ENCODE measurements around the gene ECT2L.

ECT2L gene

DNA sequence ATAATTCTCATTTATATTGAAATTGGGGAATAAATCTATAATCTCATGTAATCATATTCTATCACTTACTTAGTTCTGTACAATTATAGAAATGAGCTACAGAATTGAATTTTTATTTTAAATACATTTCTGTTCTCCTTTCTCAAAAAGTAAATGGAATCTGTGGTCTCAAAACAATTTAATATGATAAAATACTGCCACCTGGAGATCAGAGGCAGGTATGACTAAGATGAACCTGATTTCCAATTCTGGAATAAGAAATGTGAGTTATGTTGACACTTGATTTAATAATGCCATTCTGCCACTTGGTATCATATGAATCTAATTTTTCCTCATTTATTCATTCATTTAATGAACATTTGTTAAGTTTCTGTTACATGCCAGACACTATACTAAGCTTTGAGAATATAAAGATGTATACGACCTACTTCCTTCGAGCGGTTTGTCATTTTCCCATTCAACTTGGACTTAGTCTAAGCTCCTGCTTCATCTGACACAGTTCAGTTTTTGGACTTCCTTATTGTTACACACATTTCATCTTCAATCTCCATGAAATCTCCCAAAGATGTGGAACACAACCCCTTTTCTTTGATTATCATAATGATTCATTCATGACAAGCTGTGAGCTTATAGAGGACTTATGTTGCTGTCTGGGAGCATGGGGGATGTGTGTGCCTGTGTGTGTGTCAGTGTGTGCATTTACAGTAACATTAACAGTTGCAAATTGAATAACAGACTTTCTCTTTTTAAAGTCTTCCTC, 29.8 kb upstream of the ECT2L start:
- Histone ChIP-seq H3K9me3 (ENCODE audit: insufficient read depth, low read length) (no peaks in the 10 kb centered on the region), H3K4me2 (ENCODE audit: low read depth, low read length, poor library complexity, severe bottlenecking) (no peak overlapping the region), H4K20me1 (ENCODE audit: low read depth, low read length) (no peaks in the 10 kb centered on the region), H3K9ac (ENCODE audit: low read length) (no peak overlapping the region), H3K79me2 (ENCODE audit: insufficient read depth, low read length) (no peaks in the 10 kb centered on the region), H3K27me3 (ENCODE audit: low read length) (no peaks in the 10 kb centered on the region), H3F3A (ENCODE audit: insufficient read depth) (no peaks in the 10 kb centered on the region), H3K9me2 (replicated peaks; ENCODE audit: insufficient read depth, low read length) (no peaks in the 10 kb centered on the region), H3K4me3 (ENCODE audit: insufficient read depth, low read length, poor library complexity, severe bottlenecking) (no peak overlapping the region), H3K27ac (ENCODE audit: low read depth, low read length) (no peak overlapping the region), H3K36me3 (ENCODE audit: low read length) (no peaks in the 10 kb centered on the region), H2AFZ (ENCODE audit: low read depth, low read length, severe bottlenecking) (no peak overlapping the region)
- TF ChIP-seq CTCF (IDR thresholded peaks at IDR 0.05; ENCODE audit: insufficient read depth, low read length, poor library complexity, severe bottlenecking): peak; percentile 32
- TF ChIP-seq EZH2phosphoT487 (conservative IDR thresholded peaks at IDR 0.05; ENCODE audit: low read length): no peak

DNA sequence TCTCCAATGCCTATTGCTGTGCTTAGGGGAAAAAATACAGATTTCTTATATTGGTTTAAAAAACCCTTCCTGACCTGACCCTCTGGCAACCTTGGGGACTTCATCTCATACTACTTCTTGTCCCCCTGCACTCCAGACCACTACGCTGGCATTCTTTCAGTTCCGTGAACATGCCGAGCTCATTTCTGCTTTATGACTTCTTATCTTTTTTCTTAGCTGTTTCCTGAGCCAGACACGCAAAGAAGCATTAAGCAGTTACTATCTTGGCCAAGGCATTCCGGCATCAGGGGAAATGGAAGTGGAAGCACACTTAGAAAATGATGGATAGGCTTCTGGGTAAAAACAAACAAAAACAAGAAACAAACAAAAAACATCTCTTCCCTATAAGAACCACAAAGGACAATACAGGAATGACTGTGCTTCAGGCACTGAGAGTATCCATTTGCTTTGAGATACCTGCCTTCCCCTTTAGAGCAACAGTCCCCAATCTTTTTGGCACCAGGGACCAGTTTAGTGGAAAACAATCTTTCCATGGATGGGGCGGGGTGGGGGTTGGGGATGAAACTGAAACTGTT, 26.7 kb upstream of the ECT2L start:
- Histone ChIP-seq H3K27me3 (ENCODE audit: low read length) (no peaks in the 10 kb centered on the region), H2AFZ (ENCODE audit: low read depth, low read length, severe bottlenecking) (no peak overlapping the region), H3K4me2 (ENCODE audit: low read depth, low read length, poor library complexity, severe bottlenecking) (no peak overlapping the region), H3F3A (ENCODE audit: insufficient read depth) (no peaks in the 10 kb centered on the region), H3K4me3 (ENCODE audit: insufficient read depth, low read length, poor library complexity, severe bottlenecking) (no peak overlapping the region), H3K79me2 (ENCODE audit: insufficient read depth, low read length) (no peaks in the 10 kb centered on the region; the same call in 1 of the 2 replicates), H3K9me2 (replicated peaks; ENCODE audit: insufficient read depth, low read length) (no peaks in the 10 kb centered on the region), H3K27ac (ENCODE audit: low read depth, low read length) (no peak overlapping the region), H4K20me1 (ENCODE audit: low read depth, low read length) (no peaks in the 10 kb centered on the region), H3K9ac (ENCODE audit: low read length) (no peak overlapping the region), H3K9me3 (ENCODE audit: insufficient read depth, low read length) (no peaks in the 10 kb centered on the region), H3K36me3 (ENCODE audit: low read length) (no peaks in the 10 kb centered on the region)
- no peak for TF ChIP-seq CTCF (IDR thresholded peaks at IDR 0.05; ENCODE audit: insufficient read depth, low read length, poor library complexity, severe bottlenecking)
- no peak for TF ChIP-seq EZH2phosphoT487 (conservative IDR thresholded peaks at IDR 0.05; ENCODE audit: low read length)

GRCh38 chr6:138772596-138773176, 23.2 kb upstream of the ECT2L start:
- Histone ChIP-seq H2AFZ (ENCODE audit: low read depth, low read length, severe bottlenecking) (peak overlapping the region; percentile 82), H4K20me1 (ENCODE audit: low read depth, low read length) (no peaks in the 10 kb centered on the region), H3K79me2 (ENCODE audit: insufficient read depth, low read length) (no peaks in the 10 kb centered on the region; the same call in 1 of the 2 replicates), H3K27ac (ENCODE audit: low read depth, low read length) (peak overlapping the region; percentile 91), H3F3A (ENCODE audit: insufficient read depth) (no peaks in the 10 kb centered on the region), H3K4me3 (ENCODE audit: insufficient read depth, low read length, poor library complexity, severe bottlenecking) (peak overlapping the region; percentile 84), H3K36me3 (ENCODE audit: low read length) (no peaks in the 10 kb centered on the region), H3K27me3 (ENCODE audit: low read length) (no peaks in the 10 kb centered on the region), H3K4me2 (ENCODE audit: low read depth, low read length, poor library complexity, severe bottlenecking) (peak overlapping the region; percentile 87), H3K9me3 (ENCODE audit: insufficient read depth, low read length) (no peaks in the 10 kb centered on the region), H3K9me2 (replicated peaks; ENCODE audit: insufficient read depth, low read length) (no peaks in the 10 kb centered on the region), H3K9ac (ENCODE audit: low read length) (peak overlapping the region; percentile 85)
- no peak for TF ChIP-seq CTCF (IDR thresholded peaks at IDR 0.05; ENCODE audit: insufficient read depth, low read length, poor library complexity, severe bottlenecking)
- TF ChIP-seq EZH2phosphoT487 (conservative IDR thresholded peaks at IDR 0.05; ENCODE audit: low read length): no peak
